NCI-H1417 treated with DMSO at 0.1 percent for 48 hours (cell line): ENCODE measurements around the gene TCF7L2.
A peak's percentile ranks its signal among the peaks of the same experiment; 100 is the strongest.

Source experiments
- DNase-seq: peaks from one replicate; lab custom pipeline; 2025; lab: John Stamatoyannopoulos, UW

TCF7L2 gene

GRCh38 chr10:112949875-112950507, at the start of gene TCF7L2:
TCF7L2 (plus strand) TSS chr10:112950247; CDS start chr10:112950757, 510 bp downstream.
- peak; percentile 17 for DNase-seq

- no peak for DNase-seq
Observed at GRCh38 chr10:112902730-112903129, 47.3 kb upstream of the TCF7L2 start.

- DNase-seq: no peak
Observed at GRCh38 chr10:112904000-112904399, 46.0 kb upstream of the TCF7L2 start.

GRCh38 chr10:112906945-112907344, 43.1 kb upstream of the TCF7L2 start:
- DNase-seq: no peak

- no peak for DNase-seq
Observed at GRCh38 chr10:112907893-112908292, 42.2 kb upstream of the TCF7L2 start.

- no peak for DNase-seq
Observed at GRCh38 chr10:112911206-112911605, 38.8 kb upstream of the TCF7L2 start.

GRCh38 chr10:112912410-112912928, 37.6 kb upstream of the TCF7L2 start:
- no peak for DNase-seq

- no peak for DNase-seq
Observed at GRCh38 chr10:112913255-112913654, 36.8 kb upstream of the TCF7L2 start.

- DNase-seq: no peak
Observed at GRCh38 chr10:112913661-112914287, 36.3 kb upstream of the TCF7L2 start.

GRCh38 chr10:112914288-112914952, 35.6 kb upstream of the TCF7L2 start:
- no peak for DNase-seq

- no peak for DNase-seq
Observed at GRCh38 chr10:112915590-112916572, 34.2 kb upstream of the TCF7L2 start.

GRCh38 chr10:112917681-112918080, 32.4 kb upstream of the TCF7L2 start:
- DNase-seq: no peak

- DNase-seq: no peak
Observed at GRCh38 chr10:112918771-112919170, 31.3 kb upstream of the TCF7L2 start.

- no peak for DNase-seq
Observed at GRCh38 chr10:112919721-112920120, 30.3 kb upstream of the TCF7L2 start.

GRCh38 chr10:112926906-112927688, 22.9 kb upstream of the TCF7L2 start:
- DNase-seq: no peak

GRCh38 chr10:112927980-112928379, 22.1 kb upstream of the TCF7L2 start:
- no peak for DNase-seq

GRCh38 chr10:112932658-112933057, 17.4 kb upstream of the TCF7L2 start:
- no peak for DNase-seq

GRCh38 chr10:112934193-112934592, 15.9 kb upstream of the TCF7L2 start:
- DNase-seq: no peak

- DNase-seq: no peak
Observed at GRCh38 chr10:112938808-112939482, 11.1 kb upstream of the TCF7L2 start.

- no peak for DNase-seq
Observed at GRCh38 chr10:112945811-112946210, 4.2 kb upstream of the TCF7L2 start.
